IPS-20b (cell line): ENCODE results near the gene ARL2BP.

ENCODE experiments used
- H3K27ac ChIP-seq: one replicate; pipeline ENCODE4 v1.5.1; 2013; ENCODE audit warnings: low read length
- H3K27me3 ChIP-seq: 2 replicates; pipeline ENCODE4 v1.6.1; 2013; ENCODE audit warnings: mild to moderate bottlenecking, low read length, inconsistent platforms; ENCODE audit not compliant: insufficient read depth
- H3K36me3 ChIP-seq: 2 replicates; pipeline ENCODE4 v1.6.1; 2013; ENCODE audit warnings: low read depth, mild to moderate bottlenecking, inconsistent platforms, low read length, moderate library complexity; ENCODE audit not compliant: insufficient read depth
- H3K4me1 ChIP-seq: 2 replicates; pipeline ENCODE4 v1.6.1; 2013; ENCODE audit warnings: mild to moderate bottlenecking, control low read depth, inconsistent platforms, low read length, moderate library complexity; ENCODE audit not compliant: insufficient read depth
- H3K4me3 ChIP-seq: 2 replicates; pipeline ENCODE4 v1.5.1; 2013; ENCODE audit warnings: mild to moderate bottlenecking, low read length, inconsistent platforms
- H3K9ac ChIP-seq: 2 replicates; pipeline ENCODE4 v1.6.1; 2013; ENCODE audit warnings: low read depth, mild to moderate bottlenecking, inconsistent platforms, low read length, moderate library complexity
- H3K9me3 ChIP-seq: 2 replicates; pipeline ENCODE4 v1.6.1; 2013; ENCODE audit warnings: mild to moderate bottlenecking, low read depth, low read length, inconsistent platforms; ENCODE audit not compliant: insufficient read depth

The ARL2BP gene

DNA sequence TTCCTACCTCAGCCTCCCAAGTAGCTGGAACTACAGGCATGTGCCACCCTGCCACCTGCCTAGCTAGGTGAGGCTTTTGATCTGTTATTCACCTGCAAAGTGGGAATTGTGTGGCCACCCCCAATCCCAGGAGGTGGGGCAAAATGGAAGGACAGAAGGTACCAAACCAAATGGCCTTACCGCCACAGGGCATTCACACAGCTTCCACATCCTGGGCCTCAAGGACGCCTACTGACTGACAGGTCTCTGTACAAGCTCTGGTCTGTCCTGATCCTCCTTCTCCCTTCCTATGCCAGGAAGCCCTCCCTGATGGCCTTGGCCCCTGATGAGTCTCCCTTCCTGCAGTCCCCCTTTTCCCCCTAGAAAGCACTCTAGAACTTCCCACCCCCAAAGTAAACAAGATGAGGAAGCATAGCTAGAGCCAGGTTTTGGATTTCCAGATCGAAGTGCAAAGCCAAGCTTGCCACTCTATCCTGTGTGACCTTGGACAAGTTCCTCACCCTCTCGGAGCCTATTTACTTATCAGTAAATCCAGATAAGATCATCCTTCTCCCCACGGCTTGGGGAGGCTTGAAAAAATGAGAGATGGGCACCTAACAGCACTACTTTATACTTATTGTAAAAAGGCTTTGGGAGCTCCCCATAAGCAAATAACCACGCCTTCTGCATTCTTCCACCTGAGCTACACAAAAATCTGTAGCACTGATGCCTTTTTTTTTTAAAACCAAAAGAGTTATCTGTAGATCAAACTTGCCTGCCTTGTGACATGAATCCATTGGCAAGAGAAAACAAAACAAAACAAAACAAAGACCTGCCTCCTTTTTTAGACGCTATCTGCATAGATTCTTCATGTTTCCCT, 35.0 kb downstream of the ARL2BP start:
- Histone ChIP-seq H3K4me3 (no peak overlapping the region), H3K9ac (no peak overlapping the region), H3K27me3 (peaks cover 34% of the 10 kb centered on the region), H3K27ac (no peak overlapping the region), H3K36me3 (no peaks in the 10 kb centered on the region), H3K4me1 (no peaks in the 10 kb centered on the region), H3K9me3 (no peaks in the 10 kb centered on the region)

DNA sequence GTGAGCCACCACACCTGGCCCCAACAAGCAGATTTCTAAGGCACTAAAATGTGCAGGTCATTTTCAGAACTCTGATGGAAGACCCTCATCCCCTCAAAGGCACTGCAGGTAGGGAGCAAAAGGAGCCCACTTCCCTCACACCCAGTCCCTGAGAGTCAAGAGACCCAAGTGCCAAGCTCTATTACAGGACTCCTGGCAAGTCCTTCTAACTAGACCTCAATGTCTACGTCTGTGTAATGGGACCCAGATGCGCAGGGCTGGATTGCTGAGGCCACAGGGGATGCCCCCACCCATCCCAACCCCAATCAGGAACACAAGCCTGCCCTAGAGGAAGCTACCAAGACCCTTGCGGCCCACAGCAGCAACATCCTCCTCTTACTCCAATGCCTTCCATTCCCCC, 36.7 kb downstream of the ARL2BP start:
- Histone ChIP-seq H3K4me1 (no peaks in the 10 kb centered on the region), H3K9ac (no peak overlapping the region), H3K27me3 (peaks cover 40% of the 10 kb centered on the region), H3K9me3 (no peaks in the 10 kb centered on the region), H3K4me3 (no peak overlapping the region), H3K36me3 (no peaks in the 10 kb centered on the region), H3K27ac (no peak overlapping the region)

DNA sequence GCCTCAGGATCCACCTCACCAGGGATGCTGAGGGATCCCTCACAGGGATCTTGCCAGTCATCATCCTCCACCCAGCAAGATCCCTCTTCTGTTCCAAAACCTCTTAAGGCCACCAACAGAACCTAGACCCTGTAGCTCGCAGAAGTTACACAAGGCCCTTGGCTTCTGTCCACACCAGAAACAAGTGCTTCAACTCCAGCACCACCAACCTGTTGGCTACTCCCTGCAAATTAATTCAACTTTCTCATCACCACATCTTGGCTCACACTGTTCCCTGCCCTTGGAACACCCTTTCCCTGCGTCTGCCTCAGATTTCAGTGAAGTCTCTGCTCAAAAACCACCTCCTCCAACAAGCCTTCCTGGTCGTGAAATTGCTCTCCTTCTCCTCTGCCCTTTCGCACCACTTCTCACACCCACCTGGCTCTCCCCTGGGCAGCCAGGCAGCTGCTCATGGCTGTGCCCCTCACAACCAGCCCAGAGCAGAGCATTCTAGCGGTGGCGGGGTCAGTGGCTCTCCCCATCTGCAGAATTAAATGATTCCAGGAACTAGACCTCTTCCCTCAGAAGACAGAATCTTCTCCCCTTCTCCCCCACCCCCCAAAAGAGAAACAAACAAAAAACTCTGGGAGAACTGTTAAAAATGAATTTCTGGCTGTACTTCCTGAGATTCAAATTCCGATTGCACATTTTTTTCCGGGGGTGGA, 37.6 kb downstream of the ARL2BP start:
- Histone ChIP-seq H3K9me3 (no peaks in the 10 kb centered on the region), H3K36me3 (no peaks in the 10 kb centered on the region), H3K9ac (no peak overlapping the region), H3K4me1 (no peaks in the 10 kb centered on the region), H3K4me3 (no peak overlapping the region), H3K27me3 (peaks cover 40% of the 10 kb centered on the region), H3K27ac (no peak overlapping the region)

DNA sequence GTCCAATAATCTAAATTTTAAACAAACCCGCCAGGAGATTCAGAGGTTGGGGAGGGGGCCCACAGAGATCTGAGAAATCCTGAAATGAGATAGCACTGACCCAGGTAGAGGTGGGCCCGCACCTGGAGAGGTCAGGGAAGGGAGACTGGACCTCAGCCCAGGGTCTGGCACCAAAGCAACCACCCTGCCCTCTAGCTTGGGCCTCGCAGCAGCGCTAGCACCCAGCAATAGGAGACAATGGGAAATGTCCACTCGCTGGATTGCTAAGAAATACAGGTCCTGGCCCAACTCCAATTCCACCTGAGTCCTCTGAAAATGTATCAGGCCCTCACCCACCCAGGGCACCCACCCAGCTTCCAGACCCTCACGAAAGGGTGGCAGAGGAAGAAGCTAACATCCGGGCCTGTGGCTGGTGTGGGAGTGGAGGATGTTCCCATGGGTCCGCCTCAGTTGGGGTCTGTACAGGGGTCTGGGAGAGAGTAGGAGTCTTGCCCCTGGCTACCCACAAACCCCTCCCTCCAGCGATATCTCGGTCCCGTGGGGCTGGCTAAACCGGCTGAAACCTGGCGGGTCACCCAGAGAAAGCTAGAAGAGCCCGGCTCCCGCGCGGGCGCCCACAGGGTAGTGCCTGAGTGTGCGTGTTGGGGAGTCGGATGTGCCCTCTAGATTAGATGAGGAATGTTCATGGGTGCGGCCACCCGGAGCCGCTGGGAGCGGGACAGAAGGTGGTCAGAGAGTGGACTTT, 38.3 kb downstream of the ARL2BP start:
- no peaks in the 10 kb centered on the region for H3K9me3 ChIP-seq
- no peaks in the 10 kb centered on the region for H3K4me1 ChIP-seq
- H3K9ac ChIP-seq, result no peak overlapping the region
- no peak overlapping the region for H3K27ac ChIP-seq
- peak overlapping the region; percentile 74; the same call in 1 of the 2 replicates for H3K4me3 ChIP-seq
- H3K27me3 ChIP-seq, result peaks cover 40% of the 10 kb centered on the region
- H3K36me3 ChIP-seq, result no peaks in the 10 kb centered on the region

DNA sequence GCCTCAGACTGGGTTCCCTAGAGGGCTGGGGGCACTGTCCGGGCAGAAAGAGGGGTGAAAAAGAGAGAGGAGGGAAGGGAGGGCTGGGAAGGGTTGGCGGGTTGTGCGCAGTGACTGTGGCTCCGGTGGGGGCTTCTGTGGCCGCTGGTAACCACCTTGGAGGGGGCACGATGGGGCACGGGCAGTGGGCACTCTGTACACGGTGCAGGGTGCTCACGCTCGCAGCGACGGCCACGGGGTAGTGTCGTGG, 38.8 kb downstream of the ARL2BP start:
- Histone ChIP-seq H3K27me3 (peaks cover 40% of the 10 kb centered on the region), H3K27ac (no peak overlapping the region), H3K9ac (no peak overlapping the region), H3K36me3 (no peaks in the 10 kb centered on the region), H3K4me1 (no peaks in the 10 kb centered on the region), H3K4me3 (peak overlapping the region; percentile 74; the same call in 1 of the 2 replicates), H3K9me3 (no peaks in the 10 kb centered on the region)

DNA sequence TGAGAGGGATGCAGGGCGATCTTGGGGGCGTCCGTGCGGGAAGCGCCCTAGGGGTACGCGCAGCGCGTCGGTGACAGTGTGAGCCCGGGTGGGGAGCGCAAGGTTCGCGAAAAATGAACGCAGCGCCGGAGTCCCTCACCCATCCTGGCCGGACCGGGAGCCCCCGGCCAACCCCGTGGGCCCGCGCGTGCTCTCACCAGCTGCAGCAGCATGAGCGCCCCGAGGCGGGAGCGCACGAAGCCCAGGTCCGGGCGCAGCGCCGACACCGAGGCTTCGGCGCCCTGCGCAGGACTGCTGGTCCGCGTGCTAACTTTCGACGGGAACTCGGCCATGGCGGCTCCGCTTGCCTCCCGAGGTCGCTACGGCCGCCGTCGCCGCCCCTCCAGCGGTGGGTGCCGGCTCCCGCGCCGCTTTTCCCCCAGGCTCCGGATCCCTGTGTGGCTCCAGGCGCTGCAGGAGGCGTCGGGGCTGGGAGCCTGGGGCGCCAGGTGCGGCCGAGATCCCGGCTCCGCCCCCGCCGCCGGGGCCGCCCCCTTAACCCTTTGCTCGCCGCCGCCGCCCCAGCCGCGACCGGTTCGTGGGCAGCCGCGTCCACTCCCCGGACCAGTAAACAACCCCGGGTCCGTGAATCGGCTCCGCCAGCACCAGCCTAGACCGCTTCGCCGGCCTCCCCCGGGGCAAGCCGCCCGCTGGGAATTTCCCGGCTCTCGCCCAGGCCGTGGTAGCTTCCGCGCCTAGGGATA, 39.3 kb downstream of the ARL2BP start, which contains the start of gene PLLP:
PLLP (minus strand) TSS at position 464 of the 743 bp plus-strand sequence; CDS start at position 332, 132 bp downstream.
- H3K9ac ChIP-seq, result no peak within 1 kb of the TSS; the same call in 1 of the 2 replicates
- H3K4me1 ChIP-seq, result no peaks in the 10 kb centered on the region; the same call in 1 of the 2 replicates
- no peaks in the 10 kb centered on the region for H3K36me3 ChIP-seq
- H3K27me3 ChIP-seq, result peaks cover 40% of the 10 kb centered on the region
- H3K27ac ChIP-seq, result no peak within 1 kb of the TSS
- H3K9me3 ChIP-seq, result no peaks in the 10 kb centered on the region
- H3K4me3 ChIP-seq, result peak within 1 kb of the TSS; percentile 74

DNA sequence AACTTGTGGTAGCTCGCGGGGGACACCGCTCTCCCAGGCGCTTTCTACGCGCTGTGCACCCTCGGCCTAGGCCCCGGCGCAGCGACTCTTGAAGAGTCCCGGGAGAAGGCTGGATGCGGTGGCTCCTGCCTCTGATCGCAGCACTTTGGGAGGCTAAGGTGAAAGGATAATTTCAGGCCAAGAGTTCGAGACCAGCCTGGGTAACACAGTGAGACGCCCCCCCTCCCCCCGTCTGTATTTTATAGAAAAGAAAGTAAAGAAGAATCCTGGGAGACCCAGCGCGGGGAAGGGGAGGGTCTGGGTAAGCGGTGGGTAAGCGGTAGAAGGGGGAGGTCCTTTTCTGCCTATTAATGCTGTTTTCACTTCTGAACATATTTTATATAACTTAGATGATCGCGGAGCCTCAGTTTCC, 39.9 kb downstream of the ARL2BP start:
- Histone ChIP-seq H3K9me3 (no peaks in the 10 kb centered on the region), H3K9ac (no peak overlapping the region), H3K36me3 (no peaks in the 10 kb centered on the region), H3K4me3 (peak overlapping the region; percentile 74), H3K4me1 (no peaks in the 10 kb centered on the region; the same call in 1 of the 2 replicates), H3K27ac (no peak overlapping the region), H3K27me3 (peaks cover 40% of the 10 kb centered on the region)

DNA sequence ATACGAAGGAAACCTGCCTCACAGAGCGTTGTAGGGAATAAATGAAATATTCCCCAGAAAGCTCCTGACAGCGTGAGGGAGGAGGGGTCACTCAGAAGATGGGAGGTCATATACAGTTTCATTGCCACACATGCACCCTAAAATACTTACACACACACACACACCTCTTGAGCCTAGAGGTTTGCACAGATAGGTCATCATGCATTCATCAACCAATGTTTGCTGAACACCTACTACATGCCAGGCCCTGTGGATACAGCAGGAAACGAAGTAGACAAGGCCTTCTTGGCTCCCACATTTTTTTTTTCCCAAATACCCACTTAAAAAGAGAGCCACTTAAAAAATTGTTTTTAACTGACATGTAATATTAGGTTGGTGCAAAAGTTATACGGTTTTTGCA, 40.3 kb downstream of the ARL2BP start:
- Histone ChIP-seq H3K27ac (no peak overlapping the region), H3K4me3 (peak overlapping the region; percentile 74; the same call in 1 of the 2 replicates), H3K9ac (no peak overlapping the region), H3K4me1 (no peaks in the 10 kb centered on the region; the same call in 1 of the 2 replicates), H3K9me3 (no peaks in the 10 kb centered on the region), H3K27me3 (peaks cover 40% of the 10 kb centered on the region), H3K36me3 (no peaks in the 10 kb centered on the region)

DNA sequence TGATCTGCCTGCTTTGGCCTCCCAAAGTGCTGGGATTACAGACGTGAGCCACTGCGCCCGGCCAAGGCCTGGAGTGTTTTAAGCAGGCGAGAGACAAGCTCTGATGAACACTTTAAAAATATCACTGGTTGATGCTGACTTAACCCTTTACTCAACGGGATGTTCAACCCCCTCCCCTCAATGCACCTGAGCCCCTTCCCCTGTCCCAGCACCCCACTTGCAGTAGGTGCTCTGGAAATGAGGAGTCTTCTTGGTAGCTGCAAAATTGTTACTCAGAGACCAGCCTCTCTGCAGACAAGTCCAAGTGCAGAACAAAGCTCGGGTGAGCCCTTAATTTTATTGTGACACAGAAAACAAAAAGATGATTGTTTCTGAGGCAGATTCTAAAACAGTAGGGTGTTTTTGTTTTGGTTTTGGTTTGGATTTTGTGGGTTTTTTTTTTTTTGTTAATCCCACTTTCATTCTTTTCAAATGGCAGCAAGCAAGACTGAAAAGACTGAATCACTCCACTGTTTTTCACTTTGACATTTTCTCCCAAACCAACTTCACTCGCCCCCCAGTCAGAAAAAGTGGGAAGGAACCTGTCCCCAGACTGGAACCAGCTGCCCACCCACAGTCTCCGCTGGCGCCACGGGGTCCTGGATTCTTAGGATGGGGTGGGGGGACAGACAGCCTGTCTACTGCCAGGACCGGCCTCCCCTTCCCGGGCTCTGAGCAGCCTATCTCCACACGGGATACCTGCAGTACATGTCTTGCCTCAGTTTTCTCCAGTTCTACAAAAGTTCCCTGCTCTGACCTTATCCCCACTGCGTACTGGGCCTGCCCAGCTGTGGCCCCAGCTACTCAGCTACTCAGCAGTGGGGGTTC, 44.6 kb downstream of the ARL2BP start:
- no peaks in the 10 kb centered on the region for H3K9me3 ChIP-seq
- no peaks in the 10 kb centered on the region for H3K36me3 ChIP-seq
- H3K27me3 ChIP-seq, result peaks cover 11% of the 10 kb centered on the region
- H3K27ac ChIP-seq, result no peak overlapping the region
- no peaks in the 10 kb centered on the region; the same call in 1 of the 2 replicates for H3K4me1 ChIP-seq
- no peak overlapping the region for H3K4me3 ChIP-seq
- H3K9ac ChIP-seq, result no peak overlapping the region

DNA sequence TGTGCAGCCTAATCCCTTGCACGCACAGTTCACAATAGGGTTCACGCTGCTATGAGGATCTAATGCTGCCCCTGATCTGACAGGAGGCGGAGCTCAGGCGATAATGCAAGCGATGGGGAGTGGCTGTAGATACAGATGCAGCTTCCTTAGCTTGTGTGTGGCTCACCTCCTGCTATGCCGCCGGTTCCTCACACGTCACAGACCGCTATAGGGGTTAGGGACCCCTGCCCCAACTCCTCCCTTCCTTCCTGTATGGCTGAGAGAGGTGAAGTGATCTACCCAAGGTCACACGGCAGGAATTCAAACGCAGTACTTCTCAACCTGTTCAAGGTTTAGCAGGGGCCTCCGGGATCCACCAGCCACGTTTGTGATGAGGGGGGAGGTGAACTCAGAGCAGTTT, 52.8 kb downstream of the ARL2BP start:
- Histone ChIP-seq H3K4me1 (no peaks in the 10 kb centered on the region), H3K9me3 (no peaks in the 10 kb centered on the region), H3K27me3 (peaks cover 9% of the 10 kb centered on the region), H3K27ac (no peak overlapping the region), H3K9ac (no peak overlapping the region), H3K36me3 (no peaks in the 10 kb centered on the region), H3K4me3 (no peak overlapping the region)
